ENCODE measurements around the gene XIRP2.

Gene XIRP2

DNA sequence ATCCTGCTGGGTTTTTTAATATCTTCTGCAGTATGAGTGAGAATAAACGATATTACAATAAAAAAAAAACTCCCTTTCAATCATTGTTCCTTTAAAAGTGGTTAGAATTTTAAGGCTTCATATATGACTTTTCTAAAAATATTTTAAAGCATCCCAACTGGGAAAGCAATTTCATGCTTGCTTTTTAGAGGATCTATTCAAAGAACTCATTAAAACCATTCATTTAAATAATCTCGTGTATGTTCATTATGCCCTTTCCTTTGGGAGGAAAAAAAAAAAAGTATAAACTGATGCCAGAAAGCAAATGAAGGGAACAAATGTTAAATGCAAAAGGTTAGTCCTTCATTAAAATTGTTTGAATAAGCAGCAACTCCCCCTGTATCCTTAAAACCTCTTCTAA lies 81.2 kb downstream of the XIRP2 start:
- no peak for DNase-seq

DNA sequence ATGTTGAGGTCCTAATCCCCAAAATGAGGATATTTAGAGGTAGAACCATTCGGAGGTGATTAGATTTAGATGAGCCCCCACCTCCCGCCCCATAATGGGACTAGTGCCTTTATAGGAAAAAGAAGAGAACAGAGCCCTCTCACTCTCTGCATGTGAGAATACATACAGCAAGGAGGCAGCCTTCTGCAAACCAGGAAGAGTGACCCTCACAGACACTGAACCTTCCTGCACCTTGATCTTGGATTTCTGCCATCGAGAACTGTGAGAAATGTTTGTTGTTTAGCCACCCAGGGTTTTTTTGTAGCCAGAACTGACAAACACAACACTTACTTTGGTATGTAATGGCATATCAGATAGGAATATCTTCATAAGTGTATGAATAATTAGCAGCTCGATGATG lies 83.7 kb downstream of the XIRP2 start:
- Histone ChIP-seq H3K9me3 (ENCODE audit: control insufficient read depth, low read length) (no peaks in the 10 kb centered on the region), H3K4me1 (ENCODE audit: control insufficient read depth, insufficient read depth, low read length, poor library complexity, severe bottlenecking) (no peaks in the 10 kb centered on the region), H3K27ac (ENCODE audit: insufficient read depth, low read length, poor library complexity, severe bottlenecking) (no peak overlapping the region), H3K27me3 (replicated peaks; ENCODE audit: control insufficient read depth, insufficient read depth, low read length, poor library complexity, severe bottlenecking) (no peaks in the 10 kb centered on the region), H3K36me3 (ENCODE audit: control insufficient read depth, insufficient read depth, low read length) (no peaks in the 10 kb centered on the region), H3K4me3 (ENCODE audit: insufficient read depth, low read depth, low read length, poor library complexity, severe bottlenecking) (no peak overlapping the region)
- DNase-seq: no peak

More for the DNA sequence above, 81.2 kb downstream of the XIRP2 start:
- no peaks in the 10 kb centered on the region for H3K27me3 ChIP-seq (replicated peaks; ENCODE audit: control insufficient read depth, insufficient read depth, low read length, poor library complexity, severe bottlenecking)
- H3K36me3 ChIP-seq (ENCODE audit: control insufficient read depth, insufficient read depth, low read length): no peaks in the 10 kb centered on the region
- no peak overlapping the region for H3K27ac ChIP-seq (ENCODE audit: insufficient read depth, low read length, poor library complexity, severe bottlenecking)
- H3K9me3 ChIP-seq (ENCODE audit: control insufficient read depth, low read length): no peaks in the 10 kb centered on the region
- H3K4me1 ChIP-seq (ENCODE audit: control insufficient read depth, insufficient read depth, low read length, poor library complexity, severe bottlenecking): no peaks in the 10 kb centered on the region
- no peak overlapping the region for H3K4me3 ChIP-seq (ENCODE audit: insufficient read depth, low read depth, low read length, poor library complexity, severe bottlenecking)

DNA sequence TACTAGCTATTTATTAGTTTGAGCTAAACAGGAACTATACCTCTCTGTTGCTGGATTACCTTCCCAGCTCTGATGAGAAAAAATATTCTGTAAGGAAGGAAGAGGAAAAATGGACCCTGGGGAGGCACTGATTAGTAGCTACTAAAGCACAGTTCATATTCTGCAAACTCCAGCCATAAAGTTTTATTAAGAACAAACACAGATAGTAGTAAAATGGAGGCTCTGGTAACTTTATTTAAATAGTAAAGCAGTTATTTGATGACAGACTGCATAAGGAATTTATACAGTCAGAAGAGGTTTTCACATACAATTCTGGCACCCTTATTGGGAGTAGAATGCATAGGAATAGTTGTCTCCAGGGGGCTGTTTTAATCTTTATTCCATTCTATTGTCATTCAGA lies 84.1 kb downstream of the XIRP2 start:
- Histone ChIP-seq H3K4me3 (ENCODE audit: insufficient read depth, low read depth, low read length, poor library complexity, severe bottlenecking) (no peak overlapping the region), H3K27me3 (replicated peaks; ENCODE audit: control insufficient read depth, insufficient read depth, low read length, poor library complexity, severe bottlenecking) (no peaks in the 10 kb centered on the region), H3K4me1 (ENCODE audit: control insufficient read depth, insufficient read depth, low read length, poor library complexity, severe bottlenecking) (no peaks in the 10 kb centered on the region), H3K9me3 (ENCODE audit: control insufficient read depth, low read length) (no peaks in the 10 kb centered on the region), H3K27ac (ENCODE audit: insufficient read depth, low read length, poor library complexity, severe bottlenecking) (no peak overlapping the region), H3K36me3 (ENCODE audit: control insufficient read depth, insufficient read depth, low read length) (no peaks in the 10 kb centered on the region)
- DNase-seq: no peak

DNA sequence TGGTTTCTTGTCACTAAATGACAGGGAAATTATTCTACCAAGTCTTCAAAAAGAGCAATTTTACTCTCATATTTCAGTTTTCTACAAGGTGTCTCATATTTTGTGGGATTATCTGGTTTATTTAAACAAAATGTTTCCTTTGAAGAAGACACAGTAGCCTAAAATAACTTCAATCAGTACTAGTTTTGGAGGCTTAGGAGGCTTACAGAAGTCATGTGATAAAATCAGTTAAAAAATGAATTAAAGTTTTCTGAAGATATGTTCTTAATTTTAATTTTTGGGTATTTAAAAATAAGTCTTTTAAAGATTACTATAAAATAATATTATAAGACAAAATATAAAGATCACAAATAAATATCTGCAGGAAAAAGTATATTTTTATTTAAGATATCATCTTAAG lies 95.9 kb downstream of the XIRP2 start:
- Histone ChIP-seq H3K27me3 (replicated peaks; ENCODE audit: control insufficient read depth, insufficient read depth, low read length, poor library complexity, severe bottlenecking) (no peaks in the 10 kb centered on the region), H3K4me3 (ENCODE audit: insufficient read depth, low read depth, low read length, poor library complexity, severe bottlenecking) (no peak overlapping the region), H3K36me3 (ENCODE audit: control insufficient read depth, insufficient read depth, low read length) (no peaks in the 10 kb centered on the region), H3K4me1 (ENCODE audit: control insufficient read depth, insufficient read depth, low read length, poor library complexity, severe bottlenecking) (no peaks in the 10 kb centered on the region), H3K9me3 (ENCODE audit: control insufficient read depth, low read length) (no peaks in the 10 kb centered on the region), H3K27ac (ENCODE audit: insufficient read depth, low read length, poor library complexity, severe bottlenecking) (no peak overlapping the region)
- DNase-seq: no peak

DNA sequence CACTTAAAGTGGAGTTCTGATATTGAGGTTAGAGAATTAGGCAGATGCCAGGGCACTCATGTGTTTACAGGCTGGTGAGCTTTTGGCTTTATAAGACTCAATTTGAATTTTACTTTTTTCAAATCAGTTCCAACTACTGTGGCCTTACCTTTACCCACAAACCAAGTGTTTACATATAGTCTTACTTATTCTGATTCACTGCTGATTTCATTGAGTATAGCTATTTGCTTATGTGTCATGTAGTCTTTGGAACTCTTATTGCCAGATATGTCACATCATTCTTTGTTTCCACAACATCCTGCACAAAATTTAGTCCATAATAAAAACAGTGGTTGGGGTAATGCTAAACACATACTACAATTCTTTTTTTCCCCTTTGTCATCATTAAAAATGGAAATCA lies 96.5 kb downstream of the XIRP2 start:
- Histone ChIP-seq H3K27ac (ENCODE audit: insufficient read depth, low read length, poor library complexity, severe bottlenecking) (no peak overlapping the region), H3K27me3 (replicated peaks; ENCODE audit: control insufficient read depth, insufficient read depth, low read length, poor library complexity, severe bottlenecking) (no peaks in the 10 kb centered on the region), H3K9me3 (ENCODE audit: control insufficient read depth, low read length) (no peaks in the 10 kb centered on the region), H3K4me3 (ENCODE audit: insufficient read depth, low read depth, low read length, poor library complexity, severe bottlenecking) (no peak overlapping the region), H3K36me3 (ENCODE audit: control insufficient read depth, insufficient read depth, low read length) (no peaks in the 10 kb centered on the region), H3K4me1 (ENCODE audit: control insufficient read depth, insufficient read depth, low read length, poor library complexity, severe bottlenecking) (no peaks in the 10 kb centered on the region)
- DNase-seq: no peak

DNA sequence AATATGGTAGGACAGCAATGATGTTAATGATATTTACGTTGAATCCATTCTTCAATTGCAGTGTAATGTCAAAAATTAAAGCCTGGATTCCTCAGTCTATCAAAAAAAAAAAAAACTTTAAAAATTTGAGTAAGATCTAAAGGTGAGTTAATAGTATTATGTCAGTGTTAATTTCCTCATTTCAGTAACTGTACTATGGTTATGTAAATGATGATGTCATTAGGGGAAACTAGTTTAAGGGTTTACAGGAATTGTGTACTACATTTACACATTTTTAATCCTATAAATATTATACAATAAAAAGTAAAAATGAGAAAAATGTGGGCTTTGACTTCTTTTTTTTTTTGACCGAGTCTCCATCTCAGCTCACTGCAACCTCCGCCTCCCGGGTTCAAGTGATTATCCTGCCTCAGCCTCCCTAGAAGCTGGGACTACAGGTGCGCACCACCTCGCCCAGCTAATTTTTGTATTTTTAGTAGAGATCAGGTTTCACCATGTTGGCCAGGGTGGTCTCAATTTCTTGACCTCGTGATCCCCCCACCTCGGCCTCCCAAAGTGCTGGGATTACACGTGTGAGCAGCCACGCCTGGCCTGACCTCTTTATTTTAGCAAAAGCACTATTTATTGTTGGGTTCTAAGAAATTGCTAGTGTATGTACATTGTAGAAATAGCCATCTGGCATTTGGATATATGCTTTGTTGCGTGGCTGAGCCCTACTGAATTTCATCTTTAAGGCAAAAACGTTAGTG lies 106.5 kb downstream of the XIRP2 start:
- no peak overlapping the region for H3K27ac ChIP-seq (ENCODE audit: insufficient read depth, low read length, poor library complexity, severe bottlenecking)
- H3K36me3 ChIP-seq (ENCODE audit: control insufficient read depth, insufficient read depth, low read length): no peaks in the 10 kb centered on the region
- H3K4me3 ChIP-seq (ENCODE audit: insufficient read depth, low read depth, low read length, poor library complexity, severe bottlenecking): no peak overlapping the region
- no peaks in the 10 kb centered on the region for H3K27me3 ChIP-seq (replicated peaks; ENCODE audit: control insufficient read depth, insufficient read depth, low read length, poor library complexity, severe bottlenecking)
- H3K4me1 ChIP-seq (ENCODE audit: control insufficient read depth, insufficient read depth, low read length, poor library complexity, severe bottlenecking): no peaks in the 10 kb centered on the region
- no peaks in the 10 kb centered on the region for H3K9me3 ChIP-seq (ENCODE audit: control insufficient read depth, low read length)
- no peak for DNase-seq

DNA sequence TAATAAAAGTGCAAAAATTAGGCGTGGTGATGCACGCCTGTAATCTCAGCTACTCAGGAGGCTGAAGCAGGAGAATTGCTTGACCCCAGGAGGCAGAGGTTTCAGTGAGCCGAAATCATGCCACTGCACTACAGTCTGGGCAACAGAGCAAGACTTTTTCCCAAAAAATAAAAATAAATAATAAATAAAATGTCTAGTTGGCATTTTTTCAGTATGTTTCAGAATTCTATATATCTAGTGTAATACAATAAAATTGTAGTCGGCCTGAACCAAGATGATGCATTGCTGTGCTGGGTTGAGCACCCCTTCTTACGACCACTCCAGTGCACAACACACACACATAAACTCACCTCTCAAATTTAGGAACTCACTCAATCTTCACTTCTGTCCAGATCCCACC lies 108.2 kb downstream of the XIRP2 start:
- no peak for DNase-seq
- Histone ChIP-seq H3K4me1 (ENCODE audit: control insufficient read depth, insufficient read depth, low read length, poor library complexity, severe bottlenecking) (no peaks in the 10 kb centered on the region), H3K4me3 (ENCODE audit: insufficient read depth, low read depth, low read length, poor library complexity, severe bottlenecking) (no peak overlapping the region), H3K27me3 (replicated peaks; ENCODE audit: control insufficient read depth, insufficient read depth, low read length, poor library complexity, severe bottlenecking) (no peaks in the 10 kb centered on the region), H3K9me3 (ENCODE audit: control insufficient read depth, low read length) (no peaks in the 10 kb centered on the region), H3K27ac (ENCODE audit: insufficient read depth, low read length, poor library complexity, severe bottlenecking) (no peak overlapping the region), H3K36me3 (ENCODE audit: control insufficient read depth, insufficient read depth, low read length) (no peaks in the 10 kb centered on the region)

DNA sequence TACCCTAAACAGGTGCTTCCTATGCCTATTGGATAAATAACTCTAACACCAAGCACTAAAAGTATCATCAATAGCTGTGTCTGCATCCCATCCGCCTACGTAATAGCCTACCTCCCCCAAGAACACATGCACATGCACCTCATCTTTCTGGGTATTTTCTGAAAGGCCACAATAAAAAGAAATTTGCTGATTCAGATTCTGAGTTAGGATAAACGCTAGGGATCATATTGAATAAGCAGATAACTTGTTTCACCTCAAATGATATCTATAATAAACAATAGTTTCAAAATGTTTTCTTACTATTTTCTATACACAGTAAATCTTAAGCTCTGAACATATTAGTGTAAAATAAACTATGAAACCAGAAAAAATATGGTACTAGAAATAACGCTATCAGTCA lies 112.9 kb downstream of the XIRP2 start:
- H3K4me3 ChIP-seq (ENCODE audit: insufficient read depth, low read depth, low read length, poor library complexity, severe bottlenecking): no peak overlapping the region
- H3K36me3 ChIP-seq (ENCODE audit: control insufficient read depth, insufficient read depth, low read length): no peaks in the 10 kb centered on the region
- no peak overlapping the region for H3K27ac ChIP-seq (ENCODE audit: insufficient read depth, low read length, poor library complexity, severe bottlenecking)
- no peak for DNase-seq
- H3K4me1 ChIP-seq (ENCODE audit: control insufficient read depth, insufficient read depth, low read length, poor library complexity, severe bottlenecking): no peaks in the 10 kb centered on the region
- no peaks in the 10 kb centered on the region for H3K9me3 ChIP-seq (ENCODE audit: control insufficient read depth, low read length)
- H3K27me3 ChIP-seq (replicated peaks; ENCODE audit: control insufficient read depth, insufficient read depth, low read length, poor library complexity, severe bottlenecking): no peaks in the 10 kb centered on the region

DNA sequence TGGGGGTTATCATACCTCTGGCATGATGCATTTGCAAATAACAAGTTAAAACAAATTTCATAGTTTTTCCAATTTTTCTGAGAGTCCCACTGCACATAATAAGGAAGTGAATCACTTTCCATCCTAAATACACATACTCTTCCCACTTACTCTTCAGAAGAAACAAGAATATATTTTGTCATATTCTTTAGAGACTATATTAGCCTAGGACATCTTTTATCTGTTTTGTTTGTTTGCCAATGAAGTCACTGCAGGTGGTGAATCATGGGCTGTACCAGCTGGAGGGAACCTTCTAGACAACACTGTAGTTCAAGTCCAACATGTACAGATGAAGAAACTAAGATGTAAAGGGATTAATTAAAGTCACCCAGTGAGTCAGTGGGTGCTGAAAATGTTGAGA lies 116.8 kb downstream of the XIRP2 start:
- no peaks in the 10 kb centered on the region for H3K36me3 ChIP-seq (ENCODE audit: control insufficient read depth, insufficient read depth, low read length)
- H3K4me3 ChIP-seq (ENCODE audit: insufficient read depth, low read depth, low read length, poor library complexity, severe bottlenecking): no peak overlapping the region
- no peaks in the 10 kb centered on the region for H3K4me1 ChIP-seq (ENCODE audit: control insufficient read depth, insufficient read depth, low read length, poor library complexity, severe bottlenecking)
- H3K27ac ChIP-seq (ENCODE audit: insufficient read depth, low read length, poor library complexity, severe bottlenecking): no peak overlapping the region
- DNase-seq: no peak
- no peaks in the 10 kb centered on the region for H3K27me3 ChIP-seq (replicated peaks; ENCODE audit: control insufficient read depth, insufficient read depth, low read length, poor library complexity, severe bottlenecking)
- no peaks in the 10 kb centered on the region for H3K9me3 ChIP-seq (ENCODE audit: control insufficient read depth, low read length)

DNA sequence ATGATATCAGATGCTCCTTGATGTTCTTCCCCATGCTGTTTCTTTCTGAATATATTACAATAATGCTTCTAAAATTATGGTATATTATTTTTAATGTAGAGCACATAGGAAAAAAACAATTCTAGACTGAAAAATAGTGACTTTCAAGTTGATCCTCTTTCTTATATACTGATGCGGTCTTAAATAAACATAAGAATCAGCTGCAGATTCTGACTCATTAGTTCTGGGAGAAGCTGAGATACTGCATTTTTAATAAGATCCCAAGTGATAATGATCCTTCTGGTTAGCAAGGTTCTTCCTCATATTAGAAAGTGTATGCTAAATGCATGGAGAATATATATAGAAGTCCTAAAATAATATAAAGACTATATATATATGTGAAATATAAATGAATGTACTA lies 124.9 kb downstream of the XIRP2 start:
- Histone ChIP-seq H3K9me3 (ENCODE audit: control insufficient read depth, low read length) (no peaks in the 10 kb centered on the region), H3K36me3 (ENCODE audit: control insufficient read depth, insufficient read depth, low read length) (no peaks in the 10 kb centered on the region), H3K27me3 (replicated peaks; ENCODE audit: control insufficient read depth, insufficient read depth, low read length, poor library complexity, severe bottlenecking) (no peaks in the 10 kb centered on the region), H3K4me3 (ENCODE audit: insufficient read depth, low read depth, low read length, poor library complexity, severe bottlenecking) (no peak overlapping the region), H3K27ac (ENCODE audit: insufficient read depth, low read length, poor library complexity, severe bottlenecking) (no peak overlapping the region), H3K4me1 (ENCODE audit: control insufficient read depth, insufficient read depth, low read length, poor library complexity, severe bottlenecking) (no peaks in the 10 kb centered on the region)
- no peak for DNase-seq

Measured in effector memory CD4-positive, alpha-beta T cell (primary cell).